ENCODE data around the gene SKI.

GRCh38 chr1:2303781-2304180 lies 75.7 kb downstream of the SKI start:
- TF ChIP-seq CBFB (IDR thresholded peaks at IDR 0.05; ENCODE audit: low read depth) (no peak), RBBP5 (conservative IDR thresholded peaks at IDR 0.05) (no peak), ZBTB11 (CRISPR knock-in tag; IDR thresholded peaks at IDR 0.05) (no peak), SP1 (IDR thresholded peaks at IDR 0.05; ENCODE audit: low read depth, low read length) (no peak), ZNF622 (IDR thresholded peaks at IDR 0.05) (no peak), CTCF (IDR thresholded peaks at IDR 0.05 in 2 of 3, conservative IDR thresholded peaks at IDR 0.05 in 1 of 3; ENCODE audit: control insufficient read depth in 2 of 3, extremely low read depth in 1 of 3, insufficient read depth in 1 of 3, low read depth in 3 of 3, low read length in 3 of 3) (no peak)
